Endothelial cell of umbilical vein (primary cell): ENCODE measurements around the gene MYO15A.

Experiments used
- POLR2A ChIP-seq: IDR thresholded peaks from 2 replicates; pipeline ENCODE4 v1.6.1; 2012; ENCODE audit warnings: low read depth, mild to moderate bottlenecking, control low read depth, low read length
- POLR2AphosphoS5 ChIP-seq: IDR thresholded peaks from 2 replicates; pipeline ENCODE4 v1.6.1; 2012; ENCODE audit warnings: low read depth, mild to moderate bottlenecking, control low read depth, low read length, moderate library complexity; ENCODE audit not compliant: insufficient read depth
- TF ChIP-seq, protein P1 (sequence below): IDR thresholded peaks from 2 replicates; pipeline ENCODE4 v1.6.1; 2011; ENCODE audit not compliant: insufficient read depth, insufficient read length

- TF ChIP-seq POLR2A, result no peak
- TF ChIP-seq POLR2AphosphoS5, result no peak
- TF ChIP-seq, protein P1, sequence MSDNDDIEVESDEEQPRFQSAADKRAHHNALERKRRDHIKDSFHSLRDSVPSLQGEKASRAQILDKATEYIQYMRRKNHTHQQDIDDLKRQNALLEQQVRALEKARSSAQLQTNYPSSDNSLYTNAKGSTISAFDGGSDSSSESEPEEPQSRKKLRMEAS, result no peak
Measured at GRCh38 chr17:18101828-18102227, 6.7 kb upstream of the MYO15A start.
